GM18861 (cell line): Measurements from ENCODE around the gene ASMT.
A peak's percentile ranks its signal among the peaks of the same experiment; 100 is the strongest.
"Not testable (repeated sequence)": the region's sequence is repeated elsewhere in the genome, so short reads cannot be mapped to it uniquely, and the experiment has no call there.

Experiments
- ATAC-seq: cut with Tn5 transposase; IDR thresholded peaks from one replicate; pipeline ENCODE4 v1.9.1; 2021; ENCODE audit not compliant: unreplicated experiment

The ASMT gene

GRCh38 chrX:1614927-1615326, at the start of gene ASMT:
Gene ASMT (plus strand): TSS chrX:1615059. CDS start chrX:1615200, 141 bp downstream.
- no peak for ATAC-seq

- not testable (repeated sequence) for ATAC-seq
Measured at GRCh38 chrX:1574181-1574580, 40.7 kb upstream of the ASMT start.

GRCh38 chrX:1576201-1576992, 38.5 kb upstream of the ASMT start:
- ATAC-seq = no peak

- no peak for ATAC-seq
Measured at GRCh38 chrX:1577845-1578244, 37.0 kb upstream of the ASMT start.

DNA sequence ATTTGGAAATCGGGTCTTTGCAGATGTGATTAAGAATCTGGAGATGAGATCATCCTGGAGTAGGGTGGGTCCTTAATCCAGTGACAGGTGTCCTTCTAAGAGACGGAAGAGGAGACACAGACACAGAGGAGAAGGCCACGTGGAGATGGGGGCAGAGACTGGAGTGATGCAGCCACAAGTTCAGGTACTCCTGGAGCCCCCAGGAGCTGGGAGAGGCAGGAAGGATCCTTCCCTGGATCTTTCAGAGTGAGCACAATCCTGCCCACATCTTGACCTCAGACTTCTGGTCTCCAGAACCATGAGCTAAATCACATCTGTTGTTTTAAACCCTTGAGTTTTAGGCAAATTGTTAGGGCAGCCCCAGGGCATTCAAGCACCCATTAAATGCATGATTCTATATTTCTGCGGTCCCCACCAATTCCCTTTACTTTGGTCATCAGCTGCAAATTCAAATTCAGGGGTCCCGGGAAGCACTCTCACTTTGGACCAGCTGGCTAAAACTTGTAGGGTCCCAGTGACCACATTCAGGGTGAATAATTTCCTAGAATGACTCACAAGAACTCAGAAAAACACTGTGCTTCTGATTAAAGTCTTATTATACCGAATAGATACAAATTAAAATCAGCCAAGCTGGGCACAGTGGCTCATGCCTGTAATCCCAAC, 36.2 kb upstream of the ASMT start:
- ATAC-seq = no peak

DNA sequence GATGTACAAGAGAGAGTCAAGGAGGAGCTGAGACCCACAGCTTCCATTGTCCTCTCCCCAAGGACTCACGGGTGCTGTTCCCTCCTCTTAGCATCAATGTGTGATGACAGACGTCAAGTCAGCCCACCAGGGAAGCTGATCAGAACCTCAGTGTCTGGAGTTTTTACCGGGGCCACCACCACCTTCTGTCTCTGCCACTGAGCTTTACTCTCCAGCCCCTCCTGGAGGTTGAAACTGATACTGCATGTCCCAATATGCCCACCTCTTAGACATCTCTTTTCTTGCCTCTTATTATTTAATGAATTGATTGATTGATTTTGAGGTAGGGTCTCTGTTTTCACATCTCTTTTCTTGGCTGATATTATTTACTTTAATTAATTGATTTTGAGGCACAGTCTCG, 33.7 kb upstream of the ASMT start:
- ATAC-seq = peak; percentile 42

DNA sequence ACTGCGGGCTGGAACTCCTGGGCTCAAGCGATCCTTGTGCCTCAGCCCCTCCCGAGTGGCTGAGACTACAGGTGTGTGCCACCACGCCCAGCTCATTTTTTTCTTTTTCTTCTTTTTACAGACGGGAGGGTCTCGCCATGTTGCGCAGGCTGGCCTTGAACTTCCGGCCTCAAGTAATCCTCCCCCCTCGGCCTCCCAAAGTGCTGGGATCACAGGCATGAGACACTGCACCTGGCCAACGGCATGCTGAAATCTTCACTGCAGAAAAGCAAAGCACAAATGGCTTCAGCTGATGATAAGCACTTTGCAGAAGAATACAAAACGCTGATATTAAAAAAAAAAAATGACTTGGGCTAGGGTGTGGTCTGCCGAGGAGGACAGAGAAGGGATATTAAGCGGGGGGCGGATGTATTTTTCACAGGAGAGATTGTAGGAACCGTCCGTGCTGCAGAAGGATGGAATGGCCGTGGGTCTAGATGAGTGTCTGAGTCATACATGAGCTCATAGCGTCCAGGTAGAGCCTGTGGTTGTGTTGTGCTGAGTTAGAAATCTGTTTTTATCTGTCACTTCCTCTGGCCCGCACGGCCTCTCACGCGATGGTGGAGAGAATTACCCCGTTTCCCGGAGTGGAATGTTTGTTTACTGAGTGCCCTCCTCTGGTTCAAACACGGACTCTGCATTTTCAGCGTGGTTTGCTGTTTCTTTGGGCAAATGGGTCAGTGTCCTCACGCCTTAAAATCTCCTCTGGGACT, 32.0 kb upstream of the ASMT start:
- peak; percentile 73 for ATAC-seq

DNA sequence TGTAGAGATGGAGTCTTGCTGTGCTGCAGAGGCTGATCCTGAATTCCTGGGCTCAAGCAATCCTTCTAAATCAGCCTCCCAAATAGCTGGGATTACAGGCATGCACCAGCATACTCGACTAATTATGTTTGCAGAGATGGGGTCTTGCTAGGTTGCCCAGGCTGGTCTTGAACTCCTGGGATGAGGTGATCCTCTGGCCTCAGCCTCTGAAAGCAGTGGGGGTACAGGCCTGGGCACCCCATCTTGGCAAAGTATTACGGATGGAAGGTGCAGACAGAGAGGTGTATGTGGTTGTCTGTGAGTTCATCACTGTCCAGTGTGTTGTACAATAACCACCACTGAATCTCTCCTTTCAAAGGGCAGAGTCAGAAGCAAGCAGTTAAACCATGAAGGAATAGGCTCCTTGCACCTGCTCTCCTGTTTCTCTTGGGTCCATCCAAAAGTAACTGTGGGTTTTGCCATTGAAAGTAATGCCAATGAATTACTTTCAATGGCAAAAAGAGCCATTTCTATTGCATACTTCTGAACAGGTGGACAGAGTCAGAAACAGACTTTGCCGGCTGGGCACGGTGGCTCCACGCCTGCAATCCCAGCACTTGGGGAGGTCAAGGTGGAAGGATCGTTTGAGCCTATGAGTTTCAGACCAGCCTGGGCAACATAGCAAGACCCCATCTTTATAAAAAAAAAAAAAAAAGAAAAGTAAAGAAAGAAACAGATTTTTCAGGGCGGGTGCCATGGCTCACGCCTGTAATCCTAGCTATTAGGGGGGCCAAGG, 30.4 kb upstream of the ASMT start:
- ATAC-seq = no peak

- ATAC-seq = no peak
Measured at GRCh38 chrX:1587161-1587560, 27.7 kb upstream of the ASMT start.

DNA sequence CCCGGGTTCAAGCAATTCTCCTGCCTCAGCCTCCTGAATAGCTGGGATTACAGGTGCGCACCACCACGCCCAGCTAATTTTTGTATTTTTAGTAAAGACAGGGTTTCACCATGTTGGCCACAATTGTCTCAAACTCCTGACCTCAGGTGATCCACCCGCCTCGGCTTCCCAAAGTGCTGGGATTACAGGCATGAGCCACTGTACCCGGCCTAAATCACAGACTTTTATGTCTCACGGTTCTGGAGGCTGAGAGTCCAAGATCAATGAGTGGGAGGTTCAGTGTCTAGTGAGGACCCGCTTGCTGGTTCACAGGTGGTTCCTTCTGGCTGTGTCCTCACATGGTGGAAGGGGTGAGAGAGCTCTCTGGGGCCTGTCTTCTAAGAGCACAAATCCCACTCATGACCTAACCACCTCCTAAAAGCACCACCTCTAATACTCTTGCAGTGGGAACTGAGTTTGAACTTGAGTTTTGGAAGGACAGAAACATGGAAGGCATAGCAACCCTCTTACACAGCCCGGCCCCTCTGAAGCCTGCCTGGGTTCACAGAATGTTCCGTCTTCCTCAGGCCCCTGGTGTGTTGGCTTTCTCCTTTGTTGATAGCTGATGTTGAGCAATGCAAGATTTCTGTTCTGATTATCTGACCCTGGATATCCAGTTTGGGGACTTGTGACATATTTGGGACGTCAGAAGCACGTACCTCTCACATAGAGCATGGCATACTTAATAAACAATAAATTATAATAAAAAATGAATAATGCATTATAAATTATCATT, 25.3 kb upstream of the ASMT start:
- ATAC-seq = no peak

DNA sequence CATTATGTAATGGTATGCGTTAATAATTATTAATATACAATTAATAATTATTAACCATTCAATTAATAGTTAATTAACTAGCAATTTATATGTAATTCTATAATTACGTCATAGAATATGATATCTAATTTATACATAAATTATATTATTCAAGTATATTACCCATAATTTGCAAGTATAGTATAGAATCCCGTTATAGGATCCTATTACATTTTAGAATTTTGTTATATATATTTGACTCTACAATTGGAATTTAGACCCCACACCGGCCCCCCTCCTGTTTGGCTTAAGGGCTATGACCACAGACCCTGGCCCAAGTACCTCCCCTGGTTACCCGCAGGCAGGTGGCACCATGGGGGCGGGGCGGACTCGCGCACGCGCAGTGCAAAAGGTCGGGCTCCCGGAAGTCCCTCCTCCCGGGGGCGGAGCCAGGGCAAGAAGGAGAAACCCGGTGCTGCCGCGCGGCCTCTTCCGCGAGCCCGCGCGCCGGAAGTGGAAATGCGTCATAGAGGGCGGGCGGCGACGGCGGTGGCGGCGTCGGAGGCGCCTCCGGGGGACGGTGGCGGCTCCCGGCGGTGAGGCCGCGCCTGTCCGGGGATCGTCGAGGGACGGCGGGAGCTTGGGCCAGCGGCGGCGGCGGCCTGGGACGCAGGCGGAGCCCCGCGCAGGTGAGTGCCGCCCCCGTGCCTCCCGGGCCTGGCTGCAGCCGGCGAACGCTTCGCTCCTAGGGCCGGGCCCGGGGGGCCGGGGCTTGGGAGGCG, 23.6 kb upstream of the ASMT start, which contains the start of gene AKAP17A:
Gene AKAP17A (plus strand): TSS at position 503 of the 761 bp plus-strand sequence. CDS start 1,859 bp downstream, outside the sequence.
- ATAC-seq = peak; percentile 83

DNA sequence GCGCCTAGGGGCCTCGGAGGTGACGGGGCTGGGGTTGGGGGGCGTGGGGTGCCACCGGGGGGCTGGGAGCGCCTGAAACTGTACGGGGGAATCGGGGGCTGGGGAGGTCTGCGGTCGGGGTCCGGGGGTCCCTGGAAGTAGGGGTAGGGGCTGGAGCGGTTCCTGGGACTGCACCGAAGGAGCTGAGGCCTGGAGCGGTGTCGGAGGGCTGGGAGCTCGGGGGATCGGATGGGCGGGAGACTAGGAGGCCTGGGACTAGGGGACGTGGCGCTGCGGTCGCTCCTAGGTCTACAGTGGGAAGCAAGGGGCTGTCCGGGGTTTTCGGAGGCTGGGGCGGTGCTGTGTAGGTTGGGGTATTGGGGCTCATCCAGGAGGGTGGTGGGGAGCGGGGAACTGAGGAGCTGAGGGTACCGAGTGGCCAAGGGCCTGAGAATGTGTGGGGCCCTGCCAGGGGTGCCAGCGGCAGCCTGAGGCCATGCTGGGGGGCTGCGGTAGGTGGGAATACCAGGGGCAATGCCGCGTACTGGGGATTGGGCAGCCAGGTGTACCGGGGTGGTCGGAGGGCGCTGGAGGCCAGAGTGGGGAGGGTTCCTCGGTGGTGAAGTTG, 22.9 kb upstream of the ASMT start:
- no peak for ATAC-seq

DNA sequence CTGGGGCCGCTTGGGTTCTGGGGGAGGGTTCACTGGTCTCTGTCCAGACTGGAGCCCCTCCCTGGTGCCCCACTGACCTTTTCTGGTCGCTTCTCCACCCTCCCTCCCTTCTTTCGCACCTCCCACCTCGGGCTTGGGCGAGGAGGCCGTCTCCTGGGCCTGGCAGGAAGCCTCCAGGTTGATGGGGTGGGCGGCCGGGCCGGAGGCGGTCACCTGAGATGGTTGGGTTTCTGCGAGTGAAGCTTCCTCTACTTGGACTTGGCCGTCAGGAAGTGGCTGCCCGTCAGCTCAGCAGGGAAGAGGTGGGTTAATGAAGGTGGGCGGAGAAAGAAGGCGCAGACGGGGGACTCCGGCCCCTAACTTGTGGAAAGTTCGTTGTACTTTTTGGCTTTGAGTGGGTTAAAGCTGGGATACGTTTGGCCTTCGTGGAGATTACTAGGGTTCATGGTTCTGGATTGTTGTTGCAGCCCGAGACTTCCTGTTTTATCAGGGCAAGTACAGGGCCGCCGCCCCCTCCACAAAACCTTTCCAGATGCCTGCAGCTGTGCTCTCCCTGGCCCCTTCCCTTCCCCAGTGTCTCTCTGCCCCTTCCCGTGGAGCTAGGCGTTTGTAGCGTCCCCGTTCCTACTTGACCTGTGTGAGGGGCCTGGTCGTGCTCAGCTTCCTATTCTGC, 22.3 kb upstream of the ASMT start:
- peak; percentile 47 for ATAC-seq

GRCh38 chrX:1593286-1594271, 21.3 kb upstream of the ASMT start:
- no peak for ATAC-seq

- no peak for ATAC-seq
Measured at GRCh38 chrX:1595711-1596060, 19.2 kb upstream of the ASMT start.

DNA sequence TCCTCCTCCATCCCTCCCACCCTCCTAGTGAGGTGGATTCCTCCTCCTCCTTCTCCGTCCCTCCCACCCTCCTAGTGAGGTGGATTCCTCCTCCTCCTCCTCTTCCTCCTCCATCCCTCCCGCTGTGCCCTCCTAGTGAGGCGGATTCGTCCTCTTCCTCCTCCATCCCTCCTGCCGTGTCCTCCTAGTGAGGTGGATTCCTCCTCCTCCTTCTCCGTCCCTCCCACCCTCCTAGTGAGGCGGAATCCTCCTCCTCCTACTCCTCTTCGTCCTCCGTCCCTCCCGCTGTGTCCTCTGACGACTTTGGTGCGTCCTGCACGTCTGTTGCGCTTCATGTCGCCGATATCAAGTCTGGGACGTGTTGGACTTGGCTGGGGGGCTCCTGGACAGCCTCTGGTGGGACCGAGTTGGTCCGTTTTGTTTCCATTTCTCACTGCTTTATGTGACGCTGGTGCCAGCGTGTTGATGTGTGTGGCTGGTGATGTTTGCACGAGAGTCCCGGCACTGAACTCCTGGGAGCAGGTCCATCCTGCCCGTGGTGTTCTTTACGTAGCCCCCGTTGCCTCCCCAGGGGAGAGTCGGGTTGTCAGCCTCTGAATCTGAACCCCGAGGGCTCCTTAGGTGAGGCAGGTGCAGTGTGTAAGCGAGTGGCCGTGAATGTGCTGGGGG, 18.0 kb upstream of the ASMT start:
- no peak for ATAC-seq
